HG02884 (cell line): ENCODE results near the gene TGFBR3.
A peak's percentile ranks its signal among the peaks of the same experiment; 100 is the strongest.

Experiments used
- ATAC-seq: cut with Tn5 transposase; IDR thresholded peaks from one replicate; pipeline ENCODE4 v1.9.1; 2021; ENCODE audit warnings: mild to moderate bottlenecking, moderate library complexity; ENCODE audit not compliant: unreplicated experiment

The TGFBR3 gene

DNA sequence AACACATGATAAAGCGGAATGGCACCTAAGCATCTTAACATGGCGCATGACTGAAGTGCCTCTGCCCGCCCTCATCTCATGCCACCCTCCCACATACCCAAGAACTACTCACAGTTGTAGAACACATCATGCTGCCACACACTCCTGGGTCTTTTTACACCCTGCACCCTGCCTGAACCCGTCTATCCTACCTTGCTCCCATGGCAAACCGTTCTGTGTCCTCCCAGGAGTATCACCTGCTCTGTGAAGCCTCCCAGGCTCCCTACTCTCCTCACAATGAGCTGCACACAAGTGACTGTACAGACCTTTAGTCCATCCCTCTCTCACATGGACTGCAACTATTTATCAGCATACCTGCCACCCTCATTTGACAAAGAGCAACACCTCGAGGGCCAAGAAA is 144.0 kb downstream of the TGFBR3 start:
- ATAC-seq = no peak

GRCh38 chr1:91741301-91741700 is 144.7 kb downstream of the TGFBR3 start:
- no peak for ATAC-seq

- no peak for ATAC-seq
Measured at GRCh38 chr1:91737650-91738049, 148.3 kb downstream of the TGFBR3 start.

DNA sequence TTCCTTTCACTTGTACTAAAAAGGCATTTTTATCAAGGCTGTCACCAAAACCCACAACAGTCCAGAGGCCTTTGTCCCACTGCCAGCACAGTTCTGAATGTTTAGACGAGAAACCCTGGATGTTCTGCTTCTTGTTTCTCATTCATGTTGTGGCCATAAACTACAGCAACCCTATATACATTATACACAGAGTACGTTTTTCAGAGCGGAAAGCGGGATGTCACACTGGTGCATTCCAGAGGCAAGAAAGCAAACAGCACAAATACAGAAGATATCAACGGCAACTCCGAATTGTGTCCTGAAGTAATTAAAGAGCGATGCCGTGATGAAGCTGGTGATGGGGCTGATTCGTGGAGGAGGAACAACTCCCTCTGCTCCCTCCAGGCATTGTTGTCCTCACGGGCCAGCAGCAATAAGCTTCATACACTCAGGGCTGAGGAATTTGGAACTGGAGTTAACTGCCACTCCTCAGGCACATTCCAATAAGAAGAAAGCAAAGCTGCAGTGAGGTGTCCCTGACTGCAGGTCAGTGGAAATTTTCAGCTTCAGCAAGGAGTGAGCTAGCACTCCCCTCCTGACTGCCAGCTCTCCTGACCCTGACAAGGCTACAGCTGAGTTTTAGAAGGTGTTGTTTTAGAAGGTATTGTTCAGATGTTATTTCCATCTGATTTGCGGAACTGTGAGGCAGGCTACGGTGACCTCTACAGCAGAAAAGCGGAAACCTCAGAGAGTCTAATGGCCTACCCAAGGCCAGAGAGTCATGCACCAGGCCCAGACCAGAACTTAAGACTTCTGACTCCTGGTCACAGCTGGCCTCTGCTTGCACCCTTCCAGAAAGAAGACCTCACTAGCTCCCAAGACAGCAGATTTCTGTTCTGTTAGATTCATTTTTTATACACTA is 149.0 kb downstream of the TGFBR3 start:
- ATAC-seq = no peak

- ATAC-seq = no peak
Measured at GRCh38 chr1:91736146-91736714, 149.7 kb downstream of the TGFBR3 start.

- ATAC-seq = no peak
Measured at GRCh38 chr1:91735266-91735845, 150.6 kb downstream of the TGFBR3 start.

GRCh38 chr1:91734761-91735160 is 151.2 kb downstream of the TGFBR3 start:
- ATAC-seq = no peak

- ATAC-seq = no peak
Measured at GRCh38 chr1:91733108-91733710, 152.7 kb downstream of the TGFBR3 start.

DNA sequence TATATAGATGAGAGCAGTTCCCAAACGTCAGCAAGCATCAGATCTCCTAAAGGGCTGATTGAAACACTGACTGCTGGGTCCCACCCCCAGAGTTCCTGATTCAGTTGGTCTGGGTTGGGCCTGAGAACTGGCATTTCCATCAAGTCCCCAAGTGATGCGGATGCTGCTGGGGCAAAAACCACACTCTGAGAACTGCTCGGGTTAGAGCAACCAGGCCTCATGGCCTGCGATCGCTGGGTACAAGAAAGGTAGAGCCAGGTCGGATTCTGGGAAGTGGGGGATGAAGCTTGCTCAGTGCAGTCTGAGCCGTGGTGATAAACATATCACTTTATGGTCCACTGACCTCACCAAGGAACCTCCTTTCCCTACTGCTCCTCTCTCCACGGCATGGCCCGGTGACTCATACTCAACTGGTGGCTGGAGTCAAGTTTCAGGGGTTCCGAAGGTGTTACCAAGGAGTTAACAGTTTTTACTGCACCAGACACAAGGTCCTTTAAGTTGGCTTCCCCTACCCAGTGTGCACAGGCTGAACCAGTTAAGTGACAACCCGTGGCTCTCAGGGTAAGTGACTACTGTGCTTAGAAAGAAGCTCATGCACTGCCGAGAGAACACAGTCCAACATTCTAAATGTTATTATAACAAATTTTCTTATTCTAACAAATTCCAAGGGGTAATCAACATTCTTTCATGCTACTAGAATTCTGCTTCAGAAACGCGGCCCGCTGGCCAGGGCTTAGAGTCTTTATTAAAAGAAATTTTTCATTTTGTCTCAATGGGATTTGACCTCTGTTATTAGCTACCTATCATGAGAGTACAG is 153.5 kb downstream of the TGFBR3 start:
- no peak for ATAC-seq

DNA sequence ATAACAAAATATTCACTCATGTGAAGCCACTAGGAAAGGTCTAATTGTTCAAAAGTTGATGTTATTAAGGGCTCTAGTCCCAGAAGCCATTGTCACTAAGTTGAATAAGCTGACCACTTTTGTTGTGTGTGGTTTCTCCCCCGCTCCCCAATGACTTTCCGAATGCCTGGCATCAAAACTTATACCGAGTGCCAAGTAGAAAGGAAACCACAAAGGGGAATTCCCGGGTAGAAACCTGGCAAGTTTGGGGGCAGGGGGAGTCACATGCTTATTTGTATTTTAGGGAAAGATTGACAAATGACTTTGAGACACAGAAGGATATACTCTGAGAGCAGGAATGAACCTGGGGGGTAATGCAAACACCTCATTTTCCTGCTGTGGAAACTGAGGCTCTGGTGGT is 154.1 kb downstream of the TGFBR3 start:
- no peak for ATAC-seq

- no peak for ATAC-seq
Measured at GRCh38 chr1:91730801-91731732, 154.9 kb downstream of the TGFBR3 start.

- ATAC-seq = peak; percentile 43
Measured at GRCh38 chr1:91729621-91730358, 156.2 kb downstream of the TGFBR3 start.

DNA sequence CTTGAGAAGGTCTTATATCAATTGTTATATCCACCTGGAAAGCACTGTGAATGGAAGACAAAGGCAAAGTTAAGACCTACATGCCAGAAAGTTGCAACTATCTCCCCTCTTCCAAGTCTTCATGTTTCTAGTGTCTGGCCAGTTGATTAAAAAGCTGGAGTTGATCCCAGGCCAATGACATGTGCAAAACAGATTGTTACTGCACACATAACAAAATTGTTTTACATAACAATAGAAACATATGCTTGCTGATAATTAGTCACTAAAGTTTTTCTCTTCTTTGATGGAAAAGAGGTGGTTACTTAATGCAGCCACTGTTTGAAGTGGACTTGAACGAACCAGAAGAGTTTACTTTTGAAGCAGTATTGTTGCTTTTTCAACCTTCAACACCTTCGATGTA is 158.2 kb downstream of the TGFBR3 start:
- no peak for ATAC-seq

GRCh38 chr1:91725989-91726721 is 159.8 kb downstream of the TGFBR3 start:
- no peak for ATAC-seq

DNA sequence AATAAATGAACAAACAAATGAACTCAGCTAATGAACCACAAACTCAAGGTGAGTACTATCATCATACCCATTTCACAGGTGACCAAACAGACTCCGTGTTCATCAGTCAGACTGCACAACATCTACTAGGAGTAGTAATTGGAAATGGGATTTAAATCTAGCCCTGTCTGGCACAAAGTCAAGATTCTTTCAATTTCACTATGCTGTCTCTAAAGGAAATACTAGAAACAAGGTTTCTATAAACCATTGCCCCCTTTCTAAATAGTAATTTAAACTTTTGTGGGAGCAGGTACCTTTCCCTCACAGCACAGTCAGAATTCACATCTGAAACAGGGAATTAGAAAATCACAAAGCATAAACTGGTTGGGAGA is 160.3 kb downstream of the TGFBR3 start:
- ATAC-seq = no peak

DNA sequence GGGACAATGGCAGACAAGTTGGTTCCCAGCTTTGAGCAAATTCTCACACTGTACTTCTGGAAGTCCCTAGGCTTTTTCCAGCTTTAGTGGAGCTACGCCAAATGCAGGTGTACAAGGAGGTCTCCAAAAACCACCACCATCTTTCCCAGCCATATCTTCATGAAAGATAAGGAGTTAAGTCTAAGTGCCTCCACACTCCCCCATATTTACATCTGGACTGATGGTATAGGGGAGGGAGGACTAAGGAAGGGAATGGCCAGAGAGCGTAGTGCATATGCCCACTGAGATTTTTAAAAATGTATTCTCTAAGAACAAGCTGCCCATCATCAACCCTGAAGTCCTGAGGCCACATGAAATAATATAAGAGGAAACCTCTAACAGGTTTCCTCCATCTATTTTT is 161.3 kb downstream of the TGFBR3 start:
- no peak for ATAC-seq

GRCh38 chr1:91724231-91724630 is 161.7 kb downstream of the TGFBR3 start:
- no peak for ATAC-seq

DNA sequence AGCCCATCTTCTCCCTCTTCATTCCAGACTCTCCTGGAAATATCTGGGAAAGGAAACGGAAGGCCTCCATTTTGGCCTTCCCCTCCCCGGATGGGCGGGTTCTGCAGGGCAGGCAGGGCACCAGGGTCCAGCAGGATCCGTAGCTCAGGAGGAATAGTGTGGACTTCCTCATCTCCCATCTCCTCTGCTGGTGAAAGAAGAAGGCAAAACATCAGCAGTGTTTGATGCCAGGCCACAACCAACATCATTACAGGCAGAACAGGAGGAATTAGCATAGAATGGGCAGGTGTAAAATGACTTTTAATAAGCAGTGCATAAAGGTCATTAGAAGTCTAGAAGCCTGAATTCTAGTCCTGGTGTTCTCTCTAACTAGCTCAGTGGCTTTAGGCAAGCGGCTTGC is 165.9 kb downstream of the TGFBR3 start:
- no peak for ATAC-seq
